ENCODE measurements around the gene IGSF6. TPM values are rescaled to one million over a fixed set of nuclear protein-coding genes. Genes with fewer than 3 reads are reported as not detected.

The IGSF6 gene
- total and polyA plus RNA-seq, 2 of the 8 experiments (the other 6 are each of a cell fraction or from before 2014, with no cell fraction given): not detected

DNA sequence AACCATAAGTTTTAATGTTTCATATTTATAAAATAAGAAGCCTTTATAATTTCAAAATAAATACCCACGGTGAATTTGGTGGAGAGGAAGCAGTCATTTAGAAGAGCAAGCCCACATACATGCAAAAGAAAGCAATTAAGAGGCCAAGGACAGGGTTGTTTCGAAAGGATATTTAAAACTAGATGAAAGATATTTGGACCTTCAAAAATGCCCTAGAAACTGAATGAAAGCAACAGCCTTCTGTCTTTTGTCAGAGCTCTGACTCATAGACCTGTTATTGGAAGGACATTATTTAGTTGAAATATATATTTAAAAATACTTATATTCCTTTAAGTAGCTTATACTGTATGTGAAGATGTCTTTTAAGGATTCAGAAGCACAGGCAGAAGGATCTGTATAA lies 61.6 kb downstream of the IGSF6 start:
- FAIRE-seq (no peak), DNase-seq (ENCODE audit: low read depth in 1 of 2, low spot score in 2 of 2) (no peak)
- Histone ChIP-seq H2AFZ (ENCODE audit: low read length) (no peak overlapping the region), H3K4me2 (ENCODE audit: insufficient read depth in 1 of 2, low read depth in 2 of 2, low read length in 2 of 2) (no peak overlapping the region), H3K79me2 (ENCODE audit: control insufficient read depth in 1 of 2, insufficient read depth in 2 of 2, low read length in 2 of 2) (no peaks in the 10 kb centered on the region), H2AK5ac (ENCODE audit: low read depth, low read length) (no peak overlapping the region), H3K9ac (replicated peaks in 1 of 4; ENCODE audit: extremely low read depth in 1 of 4, low read depth in 3 of 4, low read length in 3 of 4) (no peak overlapping the region), H4K8ac (ENCODE audit: extremely low read depth, insufficient read depth, low read length) (no peak overlapping the region), H3K23ac (ENCODE audit: insufficient read length) (no peak overlapping the region), H2BK15ac (ENCODE audit: low read length) (no peak overlapping the region), H3K14ac (ENCODE audit: insufficient read length) (no peak overlapping the region), H3K36me3 (ENCODE audit: control insufficient read depth in 2 of 4, insufficient read depth in 4 of 4, low read length in 3 of 4) (no peaks in the 10 kb centered on the region), H2BK20ac (ENCODE audit: low read length) (no peak overlapping the region), H2BK12ac (ENCODE audit: low read depth, low read length) (no peak overlapping the region), H3K56ac (replicated peaks; ENCODE audit: insufficient read length, low read depth, low read length) (no peak overlapping the region), H3K18ac (ENCODE audit: extremely low read depth, low read length) (no peak overlapping the region), H3K27ac (ENCODE audit: low read depth, low read length) (no peak overlapping the region), H3K79me1 (ENCODE audit: low read depth, low read length) (no peaks in the 10 kb centered on the region), H3K4me1 (replicated peaks in 1 of 4; ENCODE audit: control insufficient read depth in 3 of 4, insufficient read depth in 4 of 4, low read length in 3 of 4) (no peaks in the 10 kb centered on the region), H3K23me2 (ENCODE audit: low read depth, low read length) (no peaks in the 10 kb centered on the region), H4K5ac (ENCODE audit: insufficient read length, low read depth, low read length) (no peak overlapping the region), H4K91ac (replicated peaks; ENCODE audit: insufficient read length, low read length) (no peak overlapping the region), H3K27me3 (replicated peaks in 1 of 4; ENCODE audit: control insufficient read depth in 3 of 4, extremely low read depth in 1 of 4, insufficient read depth in 3 of 4, low read length in 3 of 4) (no peaks in the 10 kb centered on the region), H4K20me1 (replicated peaks in 1 of 2; ENCODE audit: control insufficient read depth in 1 of 2, insufficient read depth in 2 of 2, low read length in 2 of 2) (no peaks in the 10 kb centered on the region), H2BK120ac (replicated peaks; ENCODE audit: low read depth, low read length) (no peak overlapping the region), H3K4me3 (ENCODE audit: extremely low read depth in 1 of 4, insufficient read depth in 2 of 4, low read depth in 3 of 4, low read length in 4 of 4) (no peak overlapping the region), H3K9me3 (ENCODE audit: insufficient read depth in 2 of 2, low read depth in 1 of 2, low read length in 1 of 2) (no peaks in the 10 kb centered on the region), H3K4ac (replicated peaks; ENCODE audit: insufficient read length, low read depth, low read length) (no peak overlapping the region), H2BK5ac (ENCODE audit: low read depth, low read length) (no peak overlapping the region)
- CTCF ChIA-PET (ENCODE audit: partially characterized antibody): interaction anchor here (1.3 to 2.4 kb wide), 4 partner anchors 14 to 55 kb away, joined by 3 to 13 read pairs (median 4); no protein-coding TSS in a partner anchor
- POLR2A ChIA-PET (ENCODE audit: partially characterized antibody): no interaction called here
- no peak for TF ChIP-seq CEBPB (IDR thresholded peaks at IDR 0.05; ENCODE audit: low read depth, low read length)
- no peak for TF ChIP-seq SIX5 (IDR thresholded peaks at IDR 0.05; ENCODE audit: low read depth, low read length)
- TF ChIP-seq PHF8 (conservative IDR thresholded peaks at IDR 0.05; ENCODE audit: low read depth, low read length): no peak
- no peak for TF ChIP-seq SP4 (IDR thresholded peaks at IDR 0.05; ENCODE audit: low read length)
- no peak for TF ChIP-seq KDM5A (IDR thresholded peaks at IDR 0.05; ENCODE audit: low read length)
- TF ChIP-seq CHD2 (IDR thresholded peaks at IDR 0.05; ENCODE audit: low read length): no peak
- TF ChIP-seq RNF2 (IDR thresholded peaks at IDR 0.05; ENCODE audit: borderline replicate concordance, low read depth, low read length, missing control alignments, poor library complexity, severe bottlenecking): no peak
- TF ChIP-seq JUND (IDR thresholded peaks at IDR 0.05; ENCODE audit: low read length): no peak
- TF ChIP-seq RAD21 (IDR thresholded peaks at IDR 0.05 in 1 of 2, conservative IDR thresholded peaks at IDR 0.05 in 1 of 2; ENCODE audit: low read depth in 2 of 2, low read length in 2 of 2): no peak
- WGBS, 2 experiments (ENCODE audit: extremely low coverage in 1 of 2, insufficient coverage in 1 of 2, insufficient read length in 1 of 2, insufficient replicate concordance in 2 of 2, low coverage in 1 of 2, low lambda C conversion rate in 2 of 2, missing lambda C conversion rate in 1 of 2): 87% methylated on average over 2 of the region's 2 CpGs; no CpG with 5 or more reads in 1 of the 2 experiments
